HepG2 (cell line): ENCODE data around the gene STAB2. TPM values are rescaled to one million over a fixed set of nuclear protein-coding genes. Genes with fewer than 3 reads are reported as not detected.

Experiments
- ATAC-seq: fragments of 200-7000 bp; cut with Tn5 transposase; 3 replicates; pipeline ENCODE4 v1.9.1; 2020; ENCODE audit warnings: mild to moderate bottlenecking, moderate library complexity
- BruUV-seq: library from RNA; stranded (reverse); fragments of 400-500 nt; replicated peaks from 2 replicates; lab custom pipeline; 2021; lab: Mats Ljungman, UMichigan
- CTCF ChIA-PET: fragments of 300-600 bp; formaldehyde crosslinking; extraction: SDS; loops from one replicate; lab custom pipeline; 2021; ENCODE audit warnings: low total read pairs, inconsistent platforms, low intra/inter-chr PET ratio; lab: Yijun Ruan, JAX
- POLR2A ChIA-PET: fragments of 350-600 bp; sonication (Branson Sonifier 250); formaldehyde crosslinking; loops from one replicate; lab custom pipeline; 2020; ENCODE audit warnings: antibody characterized with exemption, inconsistent platforms; lab: Yijun Ruan, JAX
- DNase-seq: peaks from one replicate; pipeline ENCODE4 v3.0.0-alpha.2; 2015; ENCODE audit warnings: low spot score
- FAIRE-seq: peaks from 3 replicates; lab custom pipeline; 2011; peaks lifted over from hg19 to GRCh38; lab: Jason Lieb, UNC
- H2AFZ ChIP-seq: one replicate; pipeline ENCODE4 v1.6.1; 2011; ENCODE audit warnings: low read length, inconsistent platforms
- H3K27ac ChIP-seq: fragments of 300-600 bp; 3 replicates; pipeline ENCODE4 v1.8.0; 2011; ENCODE audit warnings: mixed run types, mild to moderate bottlenecking, mixed read lengths, low read length, inconsistent platforms; ENCODE audit not compliant: insufficient read depth; ENCODE audit errors: extremely low read length
- H3K27me3 ChIP-seq, 2 experiments: fragments of 200-600 bp in 1 of 2; 2 replicates in 1 of 2; 3 replicates in 1 of 2; pipeline versions ENCODE4 v1.6.0 to v1.8.0; 2011; ENCODE audit warnings: low read length in 2 of 2, mild to moderate bottlenecking in 2 of 2, moderate library complexity in 2 of 2, inconsistent platforms in 1 of 2; ENCODE audit not compliant: insufficient read depth in 2 of 2, control insufficient read depth in 1 of 2
- H3K36me3 ChIP-seq, 2 experiments: fragments of 200-600 bp in 1 of 2; replicated peaks in 1 of 2; 2 replicates in 1 of 2; 3 replicates in 1 of 2; pipeline versions ENCODE4 v1.5.1 to v1.8.0; 2011; ENCODE audit warnings: low read length in 2 of 2, inconsistent platforms in 1 of 2; ENCODE audit not compliant: insufficient read depth in 2 of 2, control insufficient read depth in 1 of 2
- H3K4me1 ChIP-seq: 2 replicates; pipeline ENCODE4 v1.5.1; 2012; ENCODE audit warnings: low read length, inconsistent platforms; ENCODE audit not compliant: insufficient read depth
- H3K4me2 ChIP-seq: 2 replicates; pipeline ENCODE4 v1.6.0; 2011; ENCODE audit warnings: low read depth, low read length, inconsistent platforms
- H3K4me3 ChIP-seq, 3 experiments: fragments of 200-600 bp in 1 of 3; sonication (generic), shearing (Covaris generic) in 1 of 3; replicated peaks in 1 of 3; 2 replicates each; pipeline ENCODE4 v1.5.1; 2011 to 2016; ENCODE audit warnings: low read length in 3 of 3, inconsistent platforms in 2 of 3, low read depth in 2 of 3, mild to moderate bottlenecking in 2 of 3, control low read depth in 1 of 3, mixed read lengths in 1 of 3; ENCODE audit not compliant: insufficient read depth in 1 of 3
- H3K79me2 ChIP-seq: one replicate; pipeline ENCODE4 v1.6.1; 2011; ENCODE audit warnings: low read length, inconsistent platforms; ENCODE audit not compliant: insufficient read depth
- H3K9ac ChIP-seq: 2 replicates; pipeline ENCODE4 v1.6.0; 2011; ENCODE audit warnings: mild to moderate bottlenecking, low read depth, low read length, inconsistent platforms; ENCODE audit not compliant: insufficient read depth
- H3K9me3 ChIP-seq: 2 replicates; pipeline ENCODE4 v1.5.1; 2012; ENCODE audit warnings: mild to moderate bottlenecking, low read length
- H4K20me1 ChIP-seq: 2 replicates; pipeline ENCODE4 v1.6.0; 2011; ENCODE audit warnings: inconsistent platforms, mild to moderate bottlenecking, low read length, moderate library complexity; ENCODE audit not compliant: insufficient read depth
- ATAD3A ChIP-seq: sonication (generic); formaldehyde crosslinking; IDR thresholded peaks from 2 replicates; pipeline ENCODE4 v1.4.0; 2020; ENCODE audit warnings: missing genetic modification reagents
- ATF7 ChIP-seq, 2 experiments: fragments of 450-650 bp in 1 of 2; sonication (generic) in 1 of 2; formaldehyde crosslinking in 1 of 2; IDR thresholded peaks; 2 replicates each; pipeline versions ENCODE4 v1.4.0 to v1.6.1; 2016 to 2020; ENCODE audit warnings: antibody characterized with exemption in 1 of 2, mild to moderate bottlenecking in 1 of 2, missing genetic modification reagents in 1 of 2
- DNMT3B ChIP-seq: conservative IDR thresholded peaks from 2 replicates; pipeline ENCODE4 v1.6.1; 2016; ENCODE audit warnings: missing biosample characterization, control low read depth
- GPN1 ChIP-seq: sonication (generic); formaldehyde crosslinking; IDR thresholded peaks from 2 replicates; pipeline ENCODE4 v1.5.1; 2020; ENCODE audit warnings: missing genetic modification reagents, borderline replicate concordance
- IKZF1 ChIP-seq: fragments of 450-650 bp; IDR thresholded peaks from 2 replicates; pipeline ENCODE4 v1.7.1; 2016
- LCORL ChIP-seq, 2 experiments: fragments of 450-650 bp in 1 of 2; sonication (generic) in 1 of 2; formaldehyde crosslinking in 1 of 2; IDR thresholded peaks; 2 replicates each; pipeline versions ENCODE4 v1.5.0 to v1.6.1; 2017 to 2020; ENCODE audit warnings: antibody characterized with exemption in 1 of 2, missing genetic modification reagents in 1 of 2
- NFKB2 ChIP-seq: sonication (generic); formaldehyde crosslinking; IDR thresholded peaks from 2 replicates; pipeline ENCODE4 v1.4.0; 2020; ENCODE audit warnings: missing genetic modification reagents, borderline replicate concordance
- SALL1 ChIP-seq: sonication (generic); formaldehyde crosslinking; IDR thresholded peaks from 2 replicates; pipeline ENCODE4 v1.8.0; 2022; ENCODE audit warnings: mild to moderate bottlenecking, missing genetic modification reagents
- ZNF264 ChIP-seq: sonication (generic); formaldehyde crosslinking; IDR thresholded peaks from 2 replicates; pipeline ENCODE4 v1.4.0; 2020; ENCODE audit warnings: missing genetic modification reagents
- ZNF530 ChIP-seq: sonication (generic); formaldehyde crosslinking; IDR thresholded peaks from 2 replicates; pipeline ENCODE4 v1.5.0; 2020; ENCODE audit warnings: low read depth, mild to moderate bottlenecking, missing genetic modification reagents
- WGBS: methylation state at CpG from one replicate; pipeline ENCODE4 v1.1.6; 2017; ENCODE audit warnings: low lambda C conversion rate; 5-methylcytosine and 5-hydroxymethylcytosine counted together
- in situ Hi-C: cut with HindIII; loops from 2 replicates; pipeline ENCODE4 v1.10.0; 2017; ENCODE audit warnings: low pct_unique_long_range_greater_than_20kb; ENCODE audit not compliant: extremely low pct_ligation_motif_present
- intact Hi-C: fragments of 100-400 bp; cut with micrococcal nuclease; formaldehyde crosslinking; loops from one replicate; pipeline ENCODE4 v1.10.0; 2022; ENCODE audit not compliant: unreplicated experiment
- polyA plus RNA-seq, 8 experiments: library from polyadenylated mRNA; depleted of rRNA in 3 of 8; stranded (reverse) in 7 of 8; unstranded in 1 of 8; fragments of >200 nt; fragmentation: Illumina TruSeq in 4 of 8; extraction: Trizol in 4 of 8; gene quantifications; 2 replicates each; pipeline versions ENCODE4 v1.2.1 to v1.2.3, GENCODE V29; 2011 to 2016; ENCODE audit warnings: low read depth in 4 of 8, missing spikeins in 1 of 8, mixed read lengths in 1 of 8; ENCODE audit not compliant: insufficient read depth in 1 of 8
- total RNA-seq, 5 experiments: library from RNA; depleted of rRNA; stranded (reverse); fragments of >200 nt; fragmentation: Illumina TruSeq; extraction: Trizol; gene quantifications; 2 replicates each; pipeline ENCODE4 v1.2.3, GENCODE V29; 2016; ENCODE audit warnings: low read depth in 1 of 5
- TF ChIP-seq, protein P1 (sequence below): sonication (generic); formaldehyde crosslinking; IDR thresholded peaks from 2 replicates; pipeline ENCODE4 v1.4.0; 2020; ENCODE audit warnings: missing genetic modification reagents

Gene STAB2
- total and polyA plus RNA-seq, 2 of the 13 experiments (the other 11 are each of a cell fraction or from before 2014, with no cell fraction given) = not detected

DNA sequence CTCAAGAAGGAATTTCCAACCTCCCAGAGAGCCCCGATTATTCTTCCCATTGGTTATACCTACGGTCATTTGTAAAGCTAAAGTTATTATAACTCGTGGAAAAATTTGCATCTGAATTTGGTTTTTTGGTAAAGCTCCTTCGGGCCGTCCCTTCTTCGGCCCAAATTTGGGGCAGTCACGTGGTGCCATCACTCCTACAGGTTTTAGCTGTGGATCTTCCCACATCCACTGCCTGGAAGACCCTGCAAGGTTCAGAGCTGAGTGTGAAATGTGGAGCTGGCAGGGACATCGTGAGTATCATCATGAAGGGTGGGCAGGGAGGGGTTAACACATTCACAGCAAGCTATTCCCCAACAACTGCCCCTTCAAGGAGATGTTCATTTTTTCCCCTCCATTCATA, 148.2 kb downstream of the STAB2 start (continued):
- TF ChIP-seq LCORL (IDR thresholded peaks at IDR 0.05) = no peak
- TF ChIP-seq LCORL (CRISPR knock-in tag; IDR thresholded peaks at IDR 0.05) = no peak
- TF ChIP-seq SALL1 (CRISPR knock-in tag) = no peak
- no peak for TF ChIP-seq ZNF530 (CRISPR knock-in tag)
- no peak for TF ChIP-seq ZNF264 (CRISPR knock-in tag)
- no peak for TF ChIP-seq DNMT3B (CRISPR knock-in tag)
- no peak for TF ChIP-seq IKZF1

DNA sequence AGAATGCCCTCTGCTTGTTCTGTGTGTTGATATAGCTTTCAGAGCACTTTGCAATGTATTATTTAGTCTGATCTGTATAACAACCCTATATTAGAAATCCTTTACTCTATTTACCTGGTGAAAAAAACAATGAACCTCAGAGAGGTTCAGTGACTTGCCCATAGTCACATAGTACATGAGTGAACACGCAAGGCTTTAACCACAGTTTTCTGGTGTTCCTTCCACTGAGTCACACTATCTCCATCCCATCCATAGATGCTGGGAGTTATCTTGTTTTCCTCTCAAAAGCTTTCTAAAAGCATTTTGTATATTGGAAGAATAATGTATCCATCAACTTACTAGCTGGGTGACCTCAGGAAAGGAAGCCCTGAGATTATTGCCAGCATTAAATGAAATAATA, 149.5 kb downstream of the STAB2 start:
- Histone ChIP-seq H3K27ac (no peak overlapping the region), H3K4me3 (no peak overlapping the region), H3K36me3 (no peaks in the 10 kb centered on the region), H3K4me1 (no peaks in the 10 kb centered on the region), H3K4me2 (no peak overlapping the region), H3K9me3 (no peaks in the 10 kb centered on the region), H3K27me3 (peaks cover 0 to 3% of the 10 kb centered on the region in 2 experiments; a peak in 2 of 5 replicates), H2AFZ (no peak overlapping the region), H3K9ac (no peak overlapping the region), H3K79me2 (no peaks in the 10 kb centered on the region), H4K20me1 (no peaks in the 10 kb centered on the region)
- DNase-seq = no peak
- TF ChIP-seq GPN1 (CRISPR knock-in tag) (no peak), NFKB2 (CRISPR knock-in tag) (no peak)
- 80% methylated on average over 1 of the region's 1 CpG for WGBS
- FAIRE-seq = no peak
- CTCF ChIA-PET = no interaction called here
- BruUV-seq = no TSS peak
- POLR2A ChIA-PET = no interaction called here
- intact Hi-C loops = no loop called here
- ATAC-seq = no peak
- in situ Hi-C loops = no loop called here

DNA sequence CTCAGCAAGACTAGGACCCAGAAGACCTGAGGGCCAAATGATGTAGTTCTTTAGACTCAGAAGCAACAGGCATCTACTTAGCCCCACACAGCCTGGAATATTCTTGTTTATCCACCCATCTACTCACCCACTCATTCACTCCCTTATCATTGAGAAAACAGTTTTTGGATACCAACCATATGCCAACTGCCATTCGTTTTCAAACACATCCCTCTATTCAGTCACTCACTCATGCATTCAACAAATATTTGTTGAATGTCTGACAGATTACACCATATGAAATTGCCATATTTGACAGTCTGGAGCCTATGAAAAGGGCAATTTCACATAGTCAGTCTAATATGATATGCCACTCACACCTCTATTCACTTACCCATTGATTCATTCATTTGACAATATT, 150.8 kb downstream of the STAB2 start:
- no peaks in the 10 kb centered on the region for H3K9me3 ChIP-seq
- peaks cover 0 to 3% of the 10 kb centered on the region in 2 experiments; a peak in 2 of 5 replicates for H3K27me3 ChIP-seq
- no peak for DNase-seq
- intact Hi-C loops (no loop called here), in situ Hi-C loops (no loop called here)
- no TSS peak for BruUV-seq
- ATAC-seq = no peak
- H3K36me3 ChIP-seq = no peaks in the 10 kb centered on the region
- ChIA-PET CTCF (no interaction called here), POLR2A (no interaction called here)
- no peak overlapping the region for H3K4me3 ChIP-seq
- no peak overlapping the region for H3K9ac ChIP-seq
- H3K27ac ChIP-seq = no peak overlapping the region
- no peaks in the 10 kb centered on the region for H3K79me2 ChIP-seq
- FAIRE-seq = no peak
- H3K4me2 ChIP-seq = no peak overlapping the region
- 0% methylated on average over 1 of the region's 1 CpG for WGBS
- H3K4me1 ChIP-seq = no peaks in the 10 kb centered on the region
- H4K20me1 ChIP-seq = no peaks in the 10 kb centered on the region
- no peak overlapping the region for H2AFZ ChIP-seq
- TF ChIP-seq, protein P1, sequence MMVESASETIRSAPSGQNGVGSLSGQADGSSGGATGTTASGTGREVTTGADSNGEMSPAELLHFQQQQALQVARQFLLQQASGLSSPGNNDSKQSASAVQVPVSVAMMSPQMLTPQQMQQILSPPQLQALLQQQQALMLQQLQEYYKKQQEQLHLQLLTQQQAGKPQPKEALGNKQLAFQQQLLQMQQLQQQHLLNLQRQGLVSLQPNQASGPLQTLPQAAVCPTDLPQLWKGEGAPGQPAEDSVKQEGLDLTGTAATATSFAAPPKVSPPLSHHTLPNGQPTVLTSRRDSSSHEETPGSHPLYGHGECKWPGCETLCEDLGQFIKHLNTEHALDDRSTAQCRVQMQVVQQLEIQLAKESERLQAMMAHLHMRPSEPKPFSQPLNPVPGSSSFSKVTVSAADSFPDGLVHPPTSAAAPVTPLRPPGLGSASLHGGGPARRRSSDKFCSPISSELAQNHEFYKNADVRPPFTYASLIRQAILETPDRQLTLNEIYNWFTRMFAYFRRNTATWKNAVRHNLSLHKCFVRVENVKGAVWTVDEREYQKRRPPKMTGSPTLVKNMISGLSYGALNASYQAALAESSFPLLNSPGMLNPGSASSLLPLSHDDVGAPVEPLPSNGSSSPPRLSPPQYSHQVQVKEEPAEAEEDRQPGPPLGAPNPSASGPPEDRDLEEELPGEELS (CRISPR knock-in tag) = no peak
- TF ChIP-seq ATAD3A (CRISPR knock-in tag) (no peak), ATF7 (IDR thresholded peaks at IDR 0.05) (no peak), ATF7 (CRISPR knock-in tag; IDR thresholded peaks at IDR 0.05) (no peak)
